Measurements from ENCODE around the gene CA12. TPM values are rescaled to one million over a fixed set of nuclear protein-coding genes. Genes with fewer than 3 reads are reported as not detected.

The CA12 gene
- total and polyA plus RNA-seq, 9 of the 15 experiments (the other 6 are each of a cell fraction or from before 2014, with no cell fraction given) = 0.01 to 0.78 (median 0.15) TPM; not detected in 1

DNA sequence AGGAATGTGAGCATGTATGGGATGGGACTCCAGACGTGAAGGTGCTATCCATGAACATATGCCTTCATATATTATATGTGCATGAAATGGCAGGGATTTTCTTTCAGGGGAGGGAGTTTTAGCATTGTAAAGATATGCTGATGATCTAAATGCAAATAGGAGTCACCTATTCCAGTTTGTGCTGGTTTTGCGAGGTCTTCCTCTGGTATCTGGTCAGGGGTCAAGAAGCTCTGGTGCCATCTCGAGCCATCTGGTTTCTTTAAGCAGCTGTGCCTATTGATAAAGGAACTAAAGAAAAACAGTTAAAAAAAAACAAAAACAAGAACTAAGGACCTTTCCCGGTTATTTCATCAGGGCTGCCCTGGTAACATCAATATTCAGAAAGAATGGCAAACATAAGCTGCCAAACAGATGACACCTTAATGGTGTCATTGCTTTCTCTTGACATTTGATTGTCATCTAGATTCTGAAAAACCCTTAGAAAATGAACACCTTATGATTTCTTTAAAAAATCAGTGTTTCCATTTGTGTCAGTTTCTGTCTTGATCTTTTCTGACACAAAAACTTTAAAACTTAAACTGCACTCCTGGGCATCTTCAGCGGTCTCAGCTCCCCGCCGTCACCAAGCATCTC lies 81.6 kb downstream of the CA12 start (continued):
- TF ChIP-seq PPARD (CRISPR knock-in tag; IDR thresholded peaks at IDR 0.05) = no peak
- no peak for TF ChIP-seq ZNF584 (CRISPR knock-in tag; IDR thresholded peaks at IDR 0.05; ENCODE audit: low read depth)
- TF ChIP-seq, protein P1, sequence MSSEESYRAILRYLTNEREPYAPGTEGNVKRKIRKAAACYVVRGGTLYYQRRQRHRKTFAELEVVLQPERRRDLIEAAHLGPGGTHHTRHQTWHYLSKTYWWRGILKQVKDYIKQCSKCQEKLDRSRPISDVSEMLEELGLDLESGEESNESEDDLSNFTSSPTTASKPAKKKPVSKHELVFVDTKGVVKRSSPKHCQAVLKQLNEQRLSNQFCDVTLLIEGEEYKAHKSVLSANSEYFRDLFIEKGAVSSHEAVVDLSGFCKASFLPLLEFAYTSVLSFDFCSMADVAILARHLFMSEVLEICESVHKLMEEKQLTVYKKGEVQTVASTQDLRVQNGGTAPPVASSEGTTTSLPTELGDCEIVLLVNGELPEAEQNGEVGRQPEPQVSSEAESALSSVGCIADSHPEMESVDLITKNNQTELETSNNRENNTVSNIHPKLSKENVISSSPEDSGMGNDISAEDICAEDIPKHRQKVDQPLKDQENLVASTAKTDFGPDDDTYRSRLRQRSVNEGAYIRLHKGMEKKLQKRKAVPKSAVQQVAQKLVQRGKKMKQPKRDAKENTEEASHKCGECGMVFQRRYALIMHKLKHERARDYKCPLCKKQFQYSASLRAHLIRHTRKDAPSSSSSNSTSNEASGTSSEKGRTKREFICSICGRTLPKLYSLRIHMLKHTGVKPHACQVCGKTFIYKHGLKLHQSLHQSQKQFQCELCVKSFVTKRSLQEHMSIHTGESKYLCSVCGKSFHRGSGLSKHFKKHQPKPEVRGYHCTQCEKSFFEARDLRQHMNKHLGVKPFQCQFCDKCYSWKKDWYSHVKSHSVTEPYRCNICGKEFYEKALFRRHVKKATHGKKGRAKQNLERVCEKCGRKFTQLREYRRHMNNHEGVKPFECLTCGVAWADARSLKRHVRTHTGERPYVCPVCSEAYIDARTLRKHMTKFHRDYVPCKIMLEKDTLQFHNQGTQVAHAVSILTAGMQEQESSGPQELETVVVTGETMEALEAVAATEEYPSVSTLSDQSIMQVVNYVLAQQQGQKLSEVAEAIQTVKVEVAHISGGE (CRISPR knock-in tag; IDR thresholded peaks at IDR 0.05) = no peak
- TF ChIP-seq TRIM24 (IDR thresholded peaks at IDR 0.05) = peak in 1 of 2 experiments; percentile 73; a peak in 2 of 4 replicates
- TF ChIP-seq ARID1B (IDR thresholded peaks at IDR 0.05) = peak; percentile 84
- no peak for TF ChIP-seq ZNF717 (CRISPR knock-in tag; IDR thresholded peaks at IDR 0.05)
- peak; percentile 64; the same call in 1 of the 2 replicates for TF ChIP-seq LEF1 (IDR thresholded peaks at IDR 0.05)
- TF ChIP-seq SNIP1 (IDR thresholded peaks at IDR 0.05; ENCODE audit: low read depth) = no peak
- peak; percentile 51; the same call in 1 of the 2 replicates for TF ChIP-seq NR2C1 (IDR thresholded peaks at IDR 0.05)
- TF ChIP-seq NR2C1 (tag; IDR thresholded peaks at IDR 0.05) = 0 out of 2 replicates have a peak, but pooled peaks have one; percentile 38
- TF ChIP-seq ZC3H11A (IDR thresholded peaks at IDR 0.05; ENCODE audit: low read depth, low read length) = no peak
- 0 out of 4 replicates have a peak, but pooled peaks of 1 of the 2 experiments have one; percentile 20 for TF ChIP-seq RCOR1 (IDR thresholded peaks at IDR 0.05; ENCODE audit: borderline replicate concordance in 1 of 2, low read depth in 2 of 2, low read length in 2 of 2)
- no peak for TF ChIP-seq ZNF551 (CRISPR knock-in tag; IDR thresholded peaks at IDR 0.05)
- TF ChIP-seq, protein P2, sequence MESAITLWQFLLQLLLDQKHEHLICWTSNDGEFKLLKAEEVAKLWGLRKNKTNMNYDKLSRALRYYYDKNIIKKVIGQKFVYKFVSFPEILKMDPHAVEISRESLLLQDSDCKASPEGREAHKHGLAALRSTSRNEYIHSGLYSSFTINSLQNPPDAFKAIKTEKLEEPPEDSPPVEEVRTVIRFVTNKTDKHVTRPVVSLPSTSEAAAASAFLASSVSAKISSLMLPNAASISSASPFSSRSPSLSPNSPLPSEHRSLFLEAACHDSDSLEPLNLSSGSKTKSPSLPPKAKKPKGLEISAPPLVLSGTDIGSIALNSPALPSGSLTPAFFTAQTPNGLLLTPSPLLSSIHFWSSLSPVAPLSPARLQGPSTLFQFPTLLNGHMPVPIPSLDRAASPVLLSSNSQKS (CRISPR knock-in tag; IDR thresholded peaks at IDR 0.05) = no peak
- no peak for TF ChIP-seq HDAC2 (IDR thresholded peaks at IDR 0.05)
- no peak for TF ChIP-seq HNRNPH1 (optimal IDR thresholded peaks at IDR 0.05; ENCODE audit: low read depth, low read length)
- TF ChIP-seq, protein P3, sequence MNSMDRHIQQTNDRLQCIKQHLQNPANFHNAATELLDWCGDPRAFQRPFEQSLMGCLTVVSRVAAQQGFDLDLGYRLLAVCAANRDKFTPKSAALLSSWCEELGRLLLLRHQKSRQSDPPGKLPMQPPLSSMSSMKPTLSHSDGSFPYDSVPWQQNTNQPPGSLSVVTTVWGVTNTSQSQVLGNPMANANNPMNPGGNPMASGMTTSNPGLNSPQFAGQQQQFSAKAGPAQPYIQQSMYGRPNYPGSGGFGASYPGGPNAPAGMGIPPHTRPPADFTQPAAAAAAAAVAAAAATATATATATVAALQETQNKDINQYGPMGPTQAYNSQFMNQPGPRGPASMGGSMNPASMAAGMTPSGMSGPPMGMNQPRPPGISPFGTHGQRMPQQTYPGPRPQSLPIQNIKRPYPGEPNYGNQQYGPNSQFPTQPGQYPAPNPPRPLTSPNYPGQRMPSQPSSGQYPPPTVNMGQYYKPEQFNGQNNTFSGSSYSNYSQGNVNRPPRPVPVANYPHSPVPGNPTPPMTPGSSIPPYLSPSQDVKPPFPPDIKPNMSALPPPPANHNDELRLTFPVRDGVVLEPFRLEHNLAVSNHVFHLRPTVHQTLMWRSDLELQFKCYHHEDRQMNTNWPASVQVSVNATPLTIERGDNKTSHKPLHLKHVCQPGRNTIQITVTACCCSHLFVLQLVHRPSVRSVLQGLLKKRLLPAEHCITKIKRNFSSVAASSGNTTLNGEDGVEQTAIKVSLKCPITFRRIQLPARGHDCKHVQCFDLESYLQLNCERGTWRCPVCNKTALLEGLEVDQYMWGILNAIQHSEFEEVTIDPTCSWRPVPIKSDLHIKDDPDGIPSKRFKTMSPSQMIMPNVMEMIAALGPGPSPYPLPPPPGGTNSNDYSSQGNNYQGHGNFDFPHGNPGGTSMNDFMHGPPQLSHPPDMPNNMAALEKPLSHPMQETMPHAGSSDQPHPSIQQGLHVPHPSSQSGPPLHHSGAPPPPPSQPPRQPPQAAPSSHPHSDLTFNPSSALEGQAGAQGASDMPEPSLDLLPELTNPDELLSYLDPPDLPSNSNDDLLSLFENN (IDR thresholded peaks at IDR 0.05; ENCODE audit: low read depth in 2 of 2, low read length in 2 of 2) = peak in 1 of 2 experiments; percentile 71; a peak in 1 of 4 replicates
- TF ChIP-seq SMARCC2 (IDR thresholded peaks at IDR 0.05; ENCODE audit: low read depth) = 0 out of 2 replicates have a peak, but pooled peaks have one; percentile 32
- TF ChIP-seq ZFP1 (CRISPR knock-in tag; IDR thresholded peaks at IDR 0.05) = no peak
- TF ChIP-seq, protein P4, sequence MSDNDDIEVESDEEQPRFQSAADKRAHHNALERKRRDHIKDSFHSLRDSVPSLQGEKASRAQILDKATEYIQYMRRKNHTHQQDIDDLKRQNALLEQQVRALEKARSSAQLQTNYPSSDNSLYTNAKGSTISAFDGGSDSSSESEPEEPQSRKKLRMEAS (CRISPR knock-in tag; IDR thresholded peaks at IDR 0.05) = no peak
